ENCODE measurements around the gene CPA1.
"Not testable (repeated sequence)": the region's sequence is repeated elsewhere in the genome, so short reads cannot be mapped to it uniquely, and the experiment has no call there.

CPA1 gene

DNA sequence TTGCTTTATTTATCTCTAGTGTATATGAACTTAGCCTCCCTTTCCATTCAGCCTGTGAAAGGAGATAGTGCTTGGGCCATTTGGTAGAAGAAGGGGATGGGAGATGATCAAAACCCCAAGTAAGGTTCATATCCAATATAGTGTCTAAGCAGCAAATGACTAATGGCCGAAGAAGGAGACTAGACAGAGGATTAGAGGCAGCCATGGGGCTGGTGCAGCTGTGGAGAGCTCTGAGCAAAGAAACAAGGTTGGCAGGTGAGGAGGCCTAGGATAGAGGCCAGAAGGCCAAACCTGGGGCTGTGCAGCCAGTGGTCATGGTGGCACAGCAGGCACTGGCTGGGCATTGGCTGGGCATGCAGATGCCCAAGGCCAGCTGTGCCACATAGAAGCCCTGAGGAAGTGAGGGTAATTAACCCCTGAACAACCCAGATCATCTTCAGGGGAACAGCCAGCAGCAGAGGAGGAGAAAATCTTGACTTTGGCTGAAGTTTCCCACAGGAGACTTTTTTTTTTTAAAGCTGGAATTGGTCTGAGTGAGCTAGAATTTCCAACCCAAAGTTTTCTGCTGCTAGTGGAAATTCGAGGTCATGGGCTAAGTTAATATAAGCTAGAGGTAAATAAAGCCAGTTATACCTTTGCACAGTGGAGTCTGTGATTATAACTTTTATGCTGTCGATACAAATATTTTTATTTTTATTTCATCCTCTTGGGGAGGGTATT, 10.3 kb upstream of the CPA1 start:
- peaks cover 64% of the 10 kb centered on the region for H3K4me1 ChIP-seq (ENCODE audit: insufficient read depth, poor library complexity, severe bottlenecking)
- peak overlapping the region; percentile 97 for H3K27ac ChIP-seq (ENCODE audit: poor library complexity, severe bottlenecking)
- no peaks in the 10 kb centered on the region for H3K36me3 ChIP-seq (ENCODE audit: low read depth)
- H3K4me3 ChIP-seq (ENCODE audit: severe bottlenecking): no peak overlapping the region
- TF ChIP-seq CTCF (IDR thresholded peaks at IDR 0.05; ENCODE audit: poor library complexity, severe bottlenecking): no peak
- ATAC-seq (ENCODE audit: low read depth): no peak
- no peaks in the 10 kb centered on the region for H3K9me3 ChIP-seq (ENCODE audit: severe bottlenecking)
- no peak for DNase-seq (ENCODE audit: low spot score)
- no peaks in the 10 kb centered on the region for H3K27me3 ChIP-seq (ENCODE audit: insufficient read depth, poor library complexity, severe bottlenecking)

DNA sequence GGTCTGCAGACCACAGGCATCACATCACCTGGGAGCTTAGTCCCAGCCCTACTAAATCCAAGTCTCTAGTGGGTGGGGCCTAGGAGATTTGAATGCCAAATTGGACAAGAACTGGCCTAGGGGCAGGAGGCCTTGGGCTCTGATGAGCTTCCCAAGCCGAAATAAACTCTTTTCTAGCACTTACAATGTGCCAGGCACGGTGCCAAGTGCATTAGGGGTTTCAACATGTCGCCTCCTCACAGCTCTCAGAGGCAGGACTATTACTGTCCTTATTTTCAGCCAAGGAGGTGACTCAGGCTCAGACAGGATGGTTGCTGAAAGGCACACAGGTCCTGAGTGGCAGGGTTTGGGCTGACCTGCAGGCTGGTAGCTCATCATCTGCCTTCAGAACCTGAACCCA, 9.2 kb upstream of the CPA1 start:
- peaks cover 57% of the 10 kb centered on the region for H3K4me1 ChIP-seq (ENCODE audit: insufficient read depth, poor library complexity, severe bottlenecking)
- peak overlapping the region; percentile 97 for H3K27ac ChIP-seq (ENCODE audit: poor library complexity, severe bottlenecking)

GRCh38 chr7:130372402-130373165, 7.7 kb upstream of the CPA1 start:
- ATAC-seq (ENCODE audit: low read depth): no peak
- Histone ChIP-seq H3K27ac (ENCODE audit: poor library complexity, severe bottlenecking) (peak overlapping the region; percentile 97), H3K36me3 (ENCODE audit: low read depth) (no peaks in the 10 kb centered on the region), H3K4me3 (ENCODE audit: severe bottlenecking) (no peak overlapping the region), H3K4me1 (ENCODE audit: insufficient read depth, poor library complexity, severe bottlenecking) (peaks cover 49% of the 10 kb centered on the region), H3K27me3 (ENCODE audit: insufficient read depth, poor library complexity, severe bottlenecking) (no peaks in the 10 kb centered on the region), H3K9me3 (ENCODE audit: severe bottlenecking) (no peaks in the 10 kb centered on the region)
- TF ChIP-seq CTCF (IDR thresholded peaks at IDR 0.05; ENCODE audit: poor library complexity, severe bottlenecking): no peak
- DNase-seq (ENCODE audit: low spot score): no peak

More for the DNA sequence above, 9.2 kb upstream of the CPA1 start:
- no peak for TF ChIP-seq CTCF (IDR thresholded peaks at IDR 0.05; ENCODE audit: poor library complexity, severe bottlenecking)
- Histone ChIP-seq H3K9me3 (ENCODE audit: severe bottlenecking) (no peaks in the 10 kb centered on the region), H3K27me3 (ENCODE audit: insufficient read depth, poor library complexity, severe bottlenecking) (no peaks in the 10 kb centered on the region), H3K36me3 (ENCODE audit: low read depth) (no peaks in the 10 kb centered on the region), H3K4me3 (ENCODE audit: severe bottlenecking) (no peak overlapping the region)
- no peak for ATAC-seq (ENCODE audit: low read depth)
- DNase-seq (ENCODE audit: low spot score): no peak

DNA sequence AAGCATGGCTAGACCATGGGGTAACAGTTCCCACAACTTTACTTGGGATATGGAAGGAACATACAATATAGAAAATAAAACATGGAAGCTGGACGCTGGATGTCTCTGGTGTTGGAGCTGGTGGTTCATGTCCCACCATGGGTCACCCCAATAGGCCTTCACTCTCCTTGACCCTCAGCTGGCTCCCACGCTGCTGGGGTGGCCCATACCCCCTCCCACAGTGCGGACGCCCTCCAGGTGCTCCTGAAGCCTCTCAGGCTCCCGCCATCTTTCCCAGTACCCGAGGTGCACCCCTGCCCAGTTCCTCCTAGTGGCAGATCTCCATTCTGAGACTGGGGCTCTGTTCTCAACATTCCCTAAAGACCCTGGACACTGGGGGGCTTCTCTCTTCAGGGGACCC, 5.8 kb upstream of the CPA1 start:
- no peak for DNase-seq (ENCODE audit: low spot score)
- Histone ChIP-seq H3K27me3 (ENCODE audit: insufficient read depth, poor library complexity, severe bottlenecking) (no peaks in the 10 kb centered on the region), H3K36me3 (ENCODE audit: low read depth) (no peaks in the 10 kb centered on the region), H3K9me3 (ENCODE audit: severe bottlenecking) (no peaks in the 10 kb centered on the region), H3K27ac (ENCODE audit: poor library complexity, severe bottlenecking) (peak overlapping the region; percentile 97), H3K4me1 (ENCODE audit: insufficient read depth, poor library complexity, severe bottlenecking) (peaks cover 41% of the 10 kb centered on the region), H3K4me3 (ENCODE audit: severe bottlenecking) (no peak overlapping the region)
- no peak for TF ChIP-seq CTCF (IDR thresholded peaks at IDR 0.05; ENCODE audit: poor library complexity, severe bottlenecking)
- ATAC-seq (ENCODE audit: low read depth): no peak

GRCh38 chr7:130376461-130376860, 3.8 kb upstream of the CPA1 start:
- not testable (repeated sequence) for H3K36me3 ChIP-seq (ENCODE audit: low read depth); H3K27me3 ChIP-seq (ENCODE audit: insufficient read depth, poor library complexity, severe bottlenecking); DNase-seq (ENCODE audit: low spot score); H3K27ac ChIP-seq (ENCODE audit: poor library complexity, severe bottlenecking); H3K4me3 ChIP-seq (ENCODE audit: severe bottlenecking); H3K9me3 ChIP-seq (ENCODE audit: severe bottlenecking); ATAC-seq (ENCODE audit: low read depth)
- peaks cover 25% of the 10 kb centered on the region for H3K4me1 ChIP-seq (ENCODE audit: insufficient read depth, poor library complexity, severe bottlenecking)

All from RWPE2 (cell line).